Effector memory CD4-positive, alpha-beta T cell (primary cell): ENCODE measurements around the gene CLDN7.
A peak's percentile ranks its signal among the peaks of the same experiment; 100 is the strongest.

Experiments used
- DNase-seq, 3 donors: peaks; one replicate each; pipeline ENCODE4 v3.0.0-alpha.2; 2020
- H3K27ac ChIP-seq: 2 replicates; pipeline ENCODE4 v1.7.0; 2013; ENCODE audit warnings: mild to moderate bottlenecking, low read length, moderate library complexity; ENCODE audit not compliant: insufficient read depth, poor library complexity, severe bottlenecking
- H3K27me3 ChIP-seq: replicated peaks from 2 replicates; pipeline ENCODE4 v1.7.0; 2013; ENCODE audit warnings: mild to moderate bottlenecking, low read length; ENCODE audit not compliant: insufficient read depth, control insufficient read depth, poor library complexity, severe bottlenecking
- H3K36me3 ChIP-seq: 2 replicates; pipeline ENCODE4 v1.7.0; 2013; ENCODE audit warnings: mild to moderate bottlenecking, low read length, moderate library complexity; ENCODE audit not compliant: control insufficient read depth, insufficient read depth
- H3K4me1 ChIP-seq: 2 replicates; pipeline ENCODE4 v1.7.0; 2013; ENCODE audit warnings: low read length, mild to moderate bottlenecking; ENCODE audit not compliant: control insufficient read depth, insufficient read depth, poor library complexity, severe bottlenecking
- H3K4me3 ChIP-seq: 2 replicates; pipeline ENCODE4 v1.7.0; 2013; ENCODE audit warnings: low read length, low read depth, mild to moderate bottlenecking; ENCODE audit not compliant: insufficient read depth, poor library complexity, severe bottlenecking
- H3K9me3 ChIP-seq: 2 replicates; pipeline ENCODE4 v1.7.0; 2013; ENCODE audit warnings: mild to moderate bottlenecking, low read length, moderate library complexity; ENCODE audit not compliant: control insufficient read depth

Gene CLDN7

DNA sequence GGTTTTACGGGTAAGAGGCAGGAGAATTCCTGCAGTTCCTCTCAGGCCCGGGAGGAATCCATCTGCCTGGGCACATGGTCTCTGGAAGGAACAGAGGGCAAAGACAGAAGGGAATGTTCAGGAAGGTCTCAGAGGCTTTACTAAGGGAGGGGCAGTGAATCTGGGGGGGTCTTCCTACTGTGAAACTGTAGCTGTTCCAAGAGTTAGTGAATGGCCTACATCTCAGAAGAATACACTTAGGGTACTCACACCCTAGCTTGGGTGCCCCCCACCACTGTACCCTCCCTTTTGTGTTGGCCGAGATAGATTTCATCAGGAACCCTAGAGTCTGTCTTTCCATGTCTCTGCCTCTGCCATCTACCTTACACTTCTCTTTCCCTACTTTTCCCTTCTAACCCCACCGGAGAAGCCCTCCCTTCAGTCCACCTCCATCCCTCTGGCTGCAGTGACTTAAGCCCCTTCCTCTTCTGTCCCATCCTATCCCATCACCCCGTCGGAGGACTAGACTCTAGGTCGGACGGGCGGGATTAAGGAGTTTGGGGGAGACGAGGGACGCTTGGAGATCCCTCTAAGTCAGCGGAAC, 43.0 kb downstream of the CLDN7 start:
- Histone ChIP-seq H3K27me3 (no peaks in the 10 kb centered on the region), H3K9me3 (no peaks in the 10 kb centered on the region), H3K4me1 (peaks cover 37% of the 10 kb centered on the region)

DNA sequence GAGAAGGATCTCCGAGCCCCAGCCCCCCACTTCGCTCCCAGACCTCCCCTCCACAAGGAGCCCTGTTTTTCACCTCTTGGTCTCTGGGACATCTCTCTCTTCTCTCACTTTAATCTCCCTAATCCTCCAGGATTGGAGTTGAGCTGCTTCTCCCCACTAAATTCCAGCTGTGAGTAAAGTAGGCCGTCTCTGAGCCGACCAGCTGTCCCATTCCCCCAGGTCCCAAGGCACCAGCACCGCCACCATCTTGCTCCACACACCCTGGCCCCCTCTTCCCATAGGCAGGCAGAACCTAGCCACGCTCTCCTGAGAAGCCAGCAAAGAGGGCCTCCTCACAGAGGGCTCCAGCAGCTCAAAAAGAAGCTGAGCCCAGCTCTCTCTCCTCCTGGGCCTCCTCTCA, 43.5 kb downstream of the CLDN7 start:
- Histone ChIP-seq H3K27ac (no peak overlapping the region), H3K4me3 (no peak overlapping the region), H3K4me1 (peaks cover 37% of the 10 kb centered on the region), H3K27me3 (no peaks in the 10 kb centered on the region), H3K36me3 (peaks cover 17% of the 10 kb centered on the region), H3K9me3 (no peaks in the 10 kb centered on the region)
- no peak for DNase-seq

More for the DNA sequence above, 43.0 kb downstream of the CLDN7 start:
- H3K4me3 ChIP-seq: peak overlapping the region; percentile 91
- H3K27ac ChIP-seq: peak overlapping the region; percentile 83
- no peak for DNase-seq
- H3K36me3 ChIP-seq: peaks cover 22% of the 10 kb centered on the region

DNA sequence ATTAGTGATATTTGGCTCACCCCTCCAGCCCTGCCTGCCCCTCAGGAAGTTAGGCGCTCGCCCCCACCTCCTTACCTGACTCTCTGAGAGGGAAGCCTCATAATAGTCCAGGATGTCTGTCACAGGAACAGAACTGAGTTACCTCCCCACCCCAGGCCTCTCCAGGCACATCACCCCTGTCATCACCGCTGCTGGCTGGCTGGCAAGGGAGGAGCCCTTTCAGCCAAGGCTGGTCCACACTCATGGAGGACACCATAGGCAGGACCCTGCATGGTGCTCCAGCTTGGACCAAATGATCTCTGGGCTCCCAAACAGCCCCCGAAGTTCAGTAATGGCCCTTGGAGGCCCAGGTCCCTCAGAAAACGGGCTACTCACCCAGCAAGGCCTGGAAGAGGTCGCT, 44.1 kb downstream of the CLDN7 start:
- DNase-seq: no peak
- Histone ChIP-seq H3K4me1 (peaks cover 37% of the 10 kb centered on the region), H3K4me3 (no peak overlapping the region), H3K27me3 (no peaks in the 10 kb centered on the region), H3K9me3 (no peaks in the 10 kb centered on the region), H3K27ac (peak overlapping the region; percentile 55), H3K36me3 (peaks cover 11% of the 10 kb centered on the region)

DNA sequence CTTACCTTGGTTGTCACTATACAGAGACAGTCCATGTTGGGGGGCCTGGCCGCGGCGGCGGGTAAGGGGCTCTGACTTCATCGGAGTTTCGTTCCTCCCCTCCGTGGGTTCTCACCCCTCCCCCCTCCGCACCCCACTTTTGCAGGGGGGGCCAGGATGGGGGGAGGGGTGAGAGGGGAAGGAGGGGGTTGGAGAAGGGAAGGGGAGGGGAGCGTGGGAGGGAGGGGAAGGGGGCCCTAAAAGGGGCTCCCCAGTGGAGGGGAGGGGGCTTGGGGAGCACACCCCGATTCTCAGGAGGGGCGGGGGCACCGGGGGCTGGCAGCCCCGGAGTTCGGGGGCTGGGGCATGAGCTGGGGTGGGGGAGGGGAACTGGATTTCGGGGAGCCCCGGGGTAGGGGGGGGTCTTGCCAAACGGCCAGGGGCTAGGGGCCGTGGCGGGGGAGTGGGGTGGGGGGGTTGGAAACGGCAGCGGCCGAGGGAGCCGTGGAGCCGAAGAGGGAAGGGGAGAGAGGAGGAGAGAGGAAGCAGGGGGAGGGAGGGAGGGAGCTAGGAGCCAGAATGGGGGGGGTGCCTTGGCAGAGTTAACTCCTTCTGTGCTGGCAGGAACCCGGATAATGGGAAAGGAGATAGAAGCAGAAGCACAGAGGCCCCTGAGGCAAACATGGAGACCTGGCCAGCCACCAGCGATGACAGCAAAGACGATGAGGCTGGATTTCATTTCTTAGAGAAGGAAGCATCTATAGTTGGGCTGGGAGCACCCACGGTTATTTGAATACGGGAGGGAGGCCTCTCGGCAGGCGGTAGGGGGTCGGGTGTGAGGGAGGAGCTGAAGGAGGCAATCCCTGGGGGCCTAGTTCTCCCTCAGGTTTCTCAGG, 44.9 kb downstream of the CLDN7 start:
- no peaks in the 10 kb centered on the region for H3K9me3 ChIP-seq
- H3K36me3 ChIP-seq: peaks cover 5% of the 10 kb centered on the region
- H3K4me3 ChIP-seq: no peak overlapping the region
- peak overlapping the region; percentile 55 for H3K27ac ChIP-seq
- no peak for DNase-seq
- peaks cover 37% of the 10 kb centered on the region for H3K4me1 ChIP-seq
- H3K27me3 ChIP-seq: no peaks in the 10 kb centered on the region

DNA sequence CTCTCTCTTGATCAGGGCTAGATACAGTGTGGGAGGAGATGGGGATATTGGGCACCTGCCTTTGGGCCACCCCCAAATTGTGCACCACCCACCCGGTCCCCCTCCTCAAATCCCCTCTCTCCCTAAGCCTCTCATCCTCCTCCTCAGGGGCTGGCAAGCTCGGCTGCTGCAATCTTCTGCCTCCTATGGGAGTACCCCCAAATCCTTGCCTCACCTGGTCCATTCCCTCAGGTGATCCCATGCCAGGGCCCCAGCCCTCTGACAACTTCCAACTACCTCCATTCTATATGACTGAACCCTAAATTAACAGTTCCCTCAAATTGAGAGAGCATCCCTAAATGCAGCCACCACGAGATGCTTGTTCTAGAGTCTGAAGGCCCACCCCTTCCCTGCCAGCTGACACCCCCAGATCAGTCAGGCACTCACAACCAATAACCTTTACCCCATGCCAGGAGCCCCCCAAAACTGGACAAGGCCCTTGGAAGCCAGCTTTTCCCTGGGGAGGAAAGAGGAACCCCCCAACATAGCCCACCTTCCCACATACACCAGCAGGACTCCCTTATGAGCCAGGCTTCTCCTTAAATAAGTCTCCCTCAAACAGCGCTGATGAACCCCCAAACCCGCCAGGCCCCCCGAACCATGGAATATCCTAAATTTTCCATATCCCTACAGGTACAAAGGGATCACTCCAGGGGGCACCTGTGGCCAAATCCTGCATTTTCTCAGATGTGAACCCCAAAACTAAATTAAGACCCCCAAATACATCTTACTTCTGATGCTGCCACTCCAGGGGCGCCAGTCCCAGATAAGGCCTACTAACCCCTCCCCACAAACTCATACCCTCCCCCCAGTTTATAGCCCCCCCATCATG, 45.8 kb downstream of the CLDN7 start:
- Histone ChIP-seq H3K4me1 (peaks cover 37% of the 10 kb centered on the region), H3K4me3 (no peak overlapping the region), H3K27me3 (no peaks in the 10 kb centered on the region), H3K36me3 (no peaks in the 10 kb centered on the region), H3K9me3 (no peaks in the 10 kb centered on the region), H3K27ac (peak overlapping the region; percentile 52)
- DNase-seq: no peak

DNA sequence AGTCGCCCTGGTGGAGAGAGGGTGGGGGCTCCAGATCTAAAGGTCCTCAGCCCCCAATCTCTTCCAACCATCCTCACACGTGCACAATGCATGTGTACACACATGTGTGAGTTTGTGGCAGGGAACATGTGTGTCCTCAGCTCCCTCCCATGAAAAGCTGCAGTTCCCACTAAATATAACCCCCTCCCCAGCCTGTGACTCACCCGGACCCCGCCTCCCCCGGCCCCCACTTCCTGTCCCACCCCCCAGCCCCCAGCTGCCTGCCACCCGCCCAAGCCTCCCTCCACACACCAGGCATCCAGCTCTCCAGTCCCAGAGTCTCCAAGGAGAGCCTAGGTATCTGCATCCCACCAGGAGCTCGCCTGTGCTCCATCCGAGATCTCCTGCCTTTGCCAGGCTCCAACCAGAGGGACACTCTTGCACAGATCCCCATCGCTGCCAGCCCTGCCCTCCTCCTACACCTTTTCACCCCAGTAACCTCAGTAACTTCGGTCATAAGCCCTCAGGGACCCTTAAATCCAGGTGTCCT, 46.6 kb downstream of the CLDN7 start:
- no peak for DNase-seq
- H3K4me3 ChIP-seq: no peak overlapping the region
- H3K27ac ChIP-seq: peak overlapping the region; percentile 96
- no peaks in the 10 kb centered on the region for H3K36me3 ChIP-seq
- no peaks in the 10 kb centered on the region for H3K9me3 ChIP-seq
- peaks cover 35% of the 10 kb centered on the region for H3K4me1 ChIP-seq
- no peaks in the 10 kb centered on the region for H3K27me3 ChIP-seq

DNA sequence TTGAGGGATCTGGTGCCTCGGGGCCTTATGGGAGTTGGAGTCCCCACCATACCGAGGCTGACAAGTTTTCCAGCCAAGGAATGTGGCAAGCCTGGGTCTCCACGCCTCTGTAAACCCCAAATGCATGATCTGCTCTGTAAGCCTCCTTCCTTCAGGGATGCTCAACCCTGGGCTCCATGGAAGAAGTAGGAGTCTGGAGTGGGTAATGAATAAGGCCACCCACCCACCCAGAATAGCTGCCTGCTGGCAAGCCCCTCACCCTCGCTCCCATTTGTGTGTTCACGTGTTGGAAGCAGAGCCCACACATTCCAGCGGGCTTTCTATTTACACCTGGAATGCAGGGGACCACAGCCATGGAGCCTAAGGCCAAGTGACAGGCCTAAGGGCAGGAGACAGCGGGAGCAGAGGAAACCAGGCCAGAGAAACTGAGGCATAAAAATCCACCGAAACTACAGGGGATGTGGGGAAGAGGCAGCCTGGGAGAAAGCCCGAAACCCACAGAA, 47.1 kb downstream of the CLDN7 start:
- no peaks in the 10 kb centered on the region for H3K36me3 ChIP-seq
- H3K4me3 ChIP-seq: peak overlapping the region; percentile 45
- no peak for DNase-seq
- H3K27me3 ChIP-seq: no peaks in the 10 kb centered on the region
- H3K27ac ChIP-seq: peak overlapping the region; percentile 96
- H3K4me1 ChIP-seq: peaks cover 30% of the 10 kb centered on the region
- no peaks in the 10 kb centered on the region for H3K9me3 ChIP-seq

DNA sequence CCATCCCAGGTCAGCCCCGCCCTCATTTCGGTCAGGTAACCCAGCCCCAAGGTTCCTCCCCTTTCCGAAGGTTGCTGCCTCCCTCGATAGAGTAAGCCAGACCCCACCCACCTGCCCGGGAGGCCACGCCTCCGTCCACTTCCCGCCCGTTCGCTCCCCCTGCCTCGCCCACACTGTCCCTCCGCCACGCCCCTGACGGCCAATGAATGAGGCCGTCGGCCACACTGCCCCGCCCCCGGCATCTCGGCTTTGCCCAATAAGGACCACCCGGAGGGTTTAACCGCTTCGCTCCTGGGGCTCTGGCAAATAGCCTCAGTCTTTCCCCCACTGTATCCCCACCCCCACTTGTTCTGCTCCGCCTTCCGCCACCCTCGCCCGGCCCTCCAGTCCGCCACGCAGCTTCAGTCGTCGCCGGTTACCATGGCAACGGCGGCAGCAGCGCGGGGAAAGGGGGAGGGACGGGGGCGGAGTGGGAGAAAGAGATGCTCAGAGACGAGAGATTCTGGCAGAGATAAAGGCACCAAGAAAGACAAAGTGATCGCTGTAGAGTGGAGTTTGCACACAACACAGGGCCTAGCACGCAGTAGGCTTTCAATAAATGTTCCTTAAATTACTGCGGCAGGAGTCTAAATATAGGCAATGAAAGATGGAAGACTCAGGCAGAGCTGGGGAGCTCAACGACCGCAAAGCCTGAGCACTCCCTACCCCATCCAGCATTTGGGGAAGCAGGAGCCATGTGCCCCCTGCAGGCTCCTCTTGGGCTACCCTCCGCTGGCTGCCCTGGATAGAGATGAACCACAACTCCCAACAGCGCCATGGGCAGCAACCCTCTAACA, 47.8 kb downstream of the CLDN7 start:
- Histone ChIP-seq H3K4me3 (peak overlapping the region; percentile 45), H3K27me3 (no peaks in the 10 kb centered on the region), H3K36me3 (no peaks in the 10 kb centered on the region), H3K27ac (peak overlapping the region; percentile 96), H3K9me3 (no peaks in the 10 kb centered on the region), H3K4me1 (peaks cover 24% of the 10 kb centered on the region)
- peak; percentile 97 to 98 (median 98) for DNase-seq

DNA sequence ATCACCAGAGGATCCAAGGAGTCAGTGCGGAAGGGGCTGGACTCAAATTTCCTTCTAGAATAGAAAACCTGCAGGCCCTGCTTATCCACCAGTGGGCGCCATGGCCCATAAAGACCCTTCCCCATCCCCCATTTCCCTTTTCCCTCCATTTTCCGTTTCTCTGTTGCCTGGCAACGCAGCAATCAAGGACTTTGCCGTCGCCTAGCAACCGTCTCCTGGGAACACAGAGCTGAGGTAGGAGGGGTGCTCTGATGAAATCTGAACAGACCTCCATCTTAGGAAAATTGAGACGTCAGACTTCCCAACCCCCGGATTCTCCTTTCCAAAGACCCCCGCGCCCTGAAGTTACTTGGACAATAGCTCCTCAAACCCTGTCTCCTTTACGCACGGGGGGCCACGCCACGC, 48.4 kb downstream of the CLDN7 start:
- peak overlapping the region; percentile 45 for H3K4me3 ChIP-seq
- peak in 2 of 3 donors; percentile 70 to 71 for DNase-seq
- peak overlapping the region; percentile 96 for H3K27ac ChIP-seq

More for the DNA sequence above, 48.4 kb downstream of the CLDN7 start:
- no peaks in the 10 kb centered on the region for H3K9me3 ChIP-seq
- peaks cover 20% of the 10 kb centered on the region for H3K4me1 ChIP-seq
- H3K36me3 ChIP-seq: no peaks in the 10 kb centered on the region
- H3K27me3 ChIP-seq: no peaks in the 10 kb centered on the region
